Stimulated activated CD4-positive, alpha-beta T cell treated with anti-CD3 and anti-CD28 coated beads, Interleukin-12 subunit alpha, Interleukin-12 subunit beta, amount 100 ng/mL, for 24 hours (primary cell): Measurements from ENCODE around the gene TNNI3.

Source experiments
- DNase-seq, 2 experiments: peaks; one replicate each; pipeline ENCODE4 v3.0.0-alpha.2; 2020; ENCODE audit warnings: low read depth in 2 of 2

TNNI3 gene

GRCh38 chr19:55147545-55148251 lies 9.8 kb downstream of the TNNI3 start:
- no peak for DNase-seq

- DNase-seq = no peak
Observed at GRCh38 chr19:55146705-55147273, 10.7 kb downstream of the TNNI3 start.

DNA sequence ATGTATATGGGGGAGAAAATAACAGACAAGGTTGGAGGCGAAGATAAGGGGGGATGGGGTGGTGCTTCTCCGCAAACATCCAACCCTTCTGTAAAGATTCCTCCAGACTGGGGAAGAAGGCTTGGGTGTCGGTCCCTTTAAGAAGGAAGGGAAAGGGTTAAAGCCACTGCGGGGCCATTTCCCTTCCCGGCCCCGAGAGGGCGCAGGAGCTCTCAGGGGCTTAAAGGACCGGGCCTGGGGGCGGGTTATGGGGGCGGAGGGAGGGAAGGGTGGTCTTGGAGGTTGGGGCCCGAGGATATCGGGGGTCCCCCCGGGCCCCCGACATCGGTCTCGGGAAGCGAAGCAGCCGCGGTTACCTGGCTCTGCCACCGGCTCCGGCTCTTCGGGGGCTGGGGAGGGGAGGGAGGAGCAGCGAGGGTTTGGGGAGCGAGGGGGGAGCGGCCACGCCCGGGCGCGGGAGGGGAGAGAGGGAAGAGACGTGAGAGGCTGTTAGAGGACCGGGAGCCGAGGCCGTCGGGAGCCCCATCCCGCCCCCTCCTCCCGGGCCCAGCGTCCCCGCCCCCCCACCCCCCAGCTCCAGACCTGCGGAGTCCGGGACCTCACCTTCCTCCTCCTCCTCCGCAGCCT lies 11.3 kb downstream of the TNNI3 start:
- DNase-seq = no peak

GRCh38 chr19:55145232-55145631 lies 12.3 kb downstream of the TNNI3 start:
- no peak for DNase-seq

DNA sequence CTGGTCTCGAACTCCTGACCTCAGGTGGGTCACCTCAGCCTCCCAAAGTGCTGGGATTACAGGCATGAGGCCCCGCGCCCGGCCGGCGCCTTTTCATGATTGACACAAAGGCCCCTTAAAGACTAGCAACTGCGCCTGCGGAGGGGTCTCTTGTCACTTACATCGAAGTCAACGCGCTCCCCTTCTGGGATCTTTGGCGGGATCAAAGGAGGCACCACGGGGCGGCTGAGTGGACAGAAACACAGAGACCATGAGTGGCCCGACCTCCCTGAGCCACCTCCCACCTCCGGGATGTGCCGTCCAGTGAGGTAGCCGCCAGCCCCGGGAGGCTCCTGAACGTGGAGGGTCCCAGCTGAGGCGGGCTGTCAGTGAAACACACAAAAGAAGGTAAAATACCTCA lies 15.8 kb downstream of the TNNI3 start:
- no peak for DNase-seq

DNA sequence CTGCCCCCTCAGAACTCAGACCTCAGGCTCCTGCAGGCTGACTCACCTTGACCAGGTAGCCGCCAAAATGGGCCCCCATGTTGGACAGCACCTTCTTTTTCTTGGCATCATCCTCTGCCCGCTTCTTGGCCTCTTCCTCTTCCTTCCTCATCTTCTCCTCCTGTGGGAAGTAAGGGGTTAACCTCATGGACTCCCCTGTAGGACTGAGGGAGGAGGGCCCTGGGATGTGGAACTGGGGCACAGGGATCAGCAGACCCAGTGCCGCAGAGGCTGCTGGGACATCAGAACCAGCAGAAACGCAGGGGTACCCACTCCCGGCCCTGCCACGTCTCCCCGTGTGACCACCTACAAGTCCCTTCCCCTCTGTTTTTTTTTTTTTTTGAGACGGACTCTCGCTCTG lies 19.6 kb downstream of the TNNI3 start:
- no peak for DNase-seq

- DNase-seq = no peak
Observed at GRCh38 chr19:55136399-55137102, 21.0 kb downstream of the TNNI3 start.

GRCh38 chr19:55134736-55135135 lies 22.8 kb downstream of the TNNI3 start:
- DNase-seq = no peak

- no peak for DNase-seq
Observed at GRCh38 chr19:55133639-55134444, 23.7 kb downstream of the TNNI3 start.

GRCh38 chr19:55132453-55133129 lies 24.9 kb downstream of the TNNI3 start:
- DNase-seq = no peak

DNA sequence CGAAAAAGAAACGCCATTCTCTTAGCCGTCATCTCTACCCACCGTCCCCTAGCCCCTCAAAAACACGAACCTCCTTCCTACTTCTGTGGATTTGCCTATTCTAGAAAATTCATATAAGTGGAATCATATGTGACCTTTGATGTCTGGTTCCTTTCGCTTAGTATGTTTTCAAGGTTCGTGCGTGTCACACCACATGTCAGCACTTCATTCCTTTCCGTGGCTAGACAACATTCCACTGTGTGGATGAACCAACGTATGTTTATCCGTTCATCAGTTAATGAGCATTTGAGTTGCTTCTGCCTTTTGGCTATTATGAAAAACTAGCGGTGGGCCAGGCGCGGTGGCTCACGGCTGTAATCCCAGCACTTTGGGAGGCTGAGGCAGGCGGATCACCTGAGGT lies 26.1 kb downstream of the TNNI3 start:
- DNase-seq = no peak

GRCh38 chr19:55119053-55119452 lies 38.5 kb downstream of the TNNI3 start:
- no peak for DNase-seq

DNA sequence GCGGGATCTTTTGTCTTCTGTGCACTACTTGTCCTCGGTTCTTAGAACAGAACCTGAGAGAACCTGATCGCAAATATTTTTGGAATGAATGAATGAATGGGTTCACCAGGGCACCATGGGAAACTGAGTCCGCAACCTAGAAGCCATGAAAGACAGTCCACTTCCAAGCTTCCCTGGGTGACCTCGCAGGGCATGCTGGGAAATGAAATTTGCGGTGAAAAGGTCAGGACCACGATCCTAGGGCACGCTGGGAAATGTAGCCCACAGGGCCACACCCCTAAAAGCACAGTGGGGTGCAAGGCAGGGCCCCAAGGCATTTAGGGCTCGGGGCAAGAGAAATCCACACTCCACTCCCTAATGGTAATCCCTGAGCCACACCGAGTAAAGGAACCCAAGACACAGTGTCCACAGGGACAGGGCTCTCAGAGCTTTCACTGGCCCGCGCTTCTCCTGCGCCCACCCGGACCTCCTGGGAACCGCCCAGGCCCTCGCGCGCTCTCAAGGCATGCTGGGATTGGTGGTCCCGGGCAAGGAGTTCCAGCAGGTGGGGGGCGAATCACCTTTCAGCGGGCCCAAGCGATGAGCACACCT lies 39.0 kb downstream of the TNNI3 start:
- peak in 1 of 2 experiments; percentile 35 for DNase-seq

GRCh38 chr19:55117663-55118391 lies 39.7 kb downstream of the TNNI3 start:
- DNase-seq = peak; percentile 94 to 95

GRCh38 chr19:55116859-55117662 lies 40.5 kb downstream of the TNNI3 start, which contains the start of gene PPP1R12C:
PPP1R12C (minus strand) TSS chr19:55117637; CDS start chr19:55117543, 94 bp downstream.
- no peak for DNase-seq

DNA sequence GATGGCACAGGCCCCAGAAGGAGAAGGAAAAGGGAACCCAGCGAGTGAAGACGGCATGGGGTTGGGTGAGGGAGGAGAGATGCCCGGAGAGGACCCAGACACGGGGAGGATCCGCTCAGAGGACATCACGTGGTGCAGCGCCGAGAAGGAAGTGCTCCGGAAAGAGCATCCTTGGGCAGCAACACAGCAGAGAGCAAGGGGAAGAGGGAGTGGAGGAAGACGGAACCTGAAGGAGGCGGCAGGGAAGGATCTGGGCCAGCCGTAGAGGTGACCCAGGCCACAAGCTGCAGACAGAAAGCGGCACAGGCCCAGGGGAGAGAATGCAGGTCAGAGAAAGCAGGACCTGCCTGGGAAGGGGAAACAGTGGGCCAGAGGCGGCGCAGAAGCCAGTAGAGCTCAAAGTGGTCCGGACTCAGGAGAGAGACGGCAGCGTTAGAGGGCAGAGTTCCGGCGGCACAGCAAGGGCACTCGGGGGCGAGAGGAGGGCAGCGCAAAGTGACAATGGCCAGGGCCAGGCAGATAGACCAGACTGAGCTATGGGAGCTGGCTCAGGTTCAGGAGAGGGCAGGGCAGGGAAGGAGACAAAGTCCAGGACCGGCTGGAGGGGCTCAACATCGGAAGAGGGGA lies 41.2 kb downstream of the TNNI3 start:
- DNase-seq = peak in 1 of 2 experiments; percentile 50

- DNase-seq = peak in 1 of 2 experiments; percentile 62
Observed at GRCh38 chr19:55115446-55116065, 42.0 kb downstream of the TNNI3 start.

GRCh38 chr19:55114566-55115145 lies 42.9 kb downstream of the TNNI3 start:
- DNase-seq = no peak
